Stomach smooth muscle (tissue), 2 donors: ENCODE measurements around the gene RGS19.
A peak's percentile ranks its signal among the peaks of the same experiment; 100 is the strongest.

Experiments
- H3K27ac ChIP-seq: one replicate; pipeline ENCODE4 v1.7.0; 2013; ENCODE audit warnings: mild to moderate bottlenecking, low read length, inconsistent platforms
- H3K27me3 ChIP-seq, 2 donors: one replicate each; pipeline ENCODE4 v1.7.0; 2013; ENCODE audit warnings: low read length in 2 of 2; ENCODE audit not compliant: insufficient read depth in 2 of 2, control insufficient read depth in 1 of 2
- H3K36me3 ChIP-seq, 2 donors: one replicate each; pipeline ENCODE4 v1.7.0; 2013; ENCODE audit warnings: low read length in 2 of 2; ENCODE audit not compliant: control insufficient read depth in 2 of 2, insufficient read depth in 2 of 2
- H3K4me1 ChIP-seq: one replicate; pipeline ENCODE4 v1.7.0; 2013; ENCODE audit warnings: low read length; ENCODE audit not compliant: control insufficient read depth, insufficient read depth
- H3K4me3 ChIP-seq, 2 donors: one replicate each; pipeline ENCODE4 v1.7.0; 2013; ENCODE audit warnings: low read length in 2 of 2
- H3K9ac ChIP-seq, 2 donors: one replicate each; pipeline ENCODE4 v1.7.0; 2013; ENCODE audit warnings: low read length in 2 of 2, mild to moderate bottlenecking in 1 of 2
- H3K9me3 ChIP-seq, 2 donors: one replicate each; pipeline ENCODE4 v1.7.0; 2013; ENCODE audit warnings: low read length in 2 of 2; ENCODE audit not compliant: control insufficient read depth in 2 of 2
- donor health status: healthy.
- donor health status: Pancreatic carcinoma.

The RGS19 gene

GRCh38 chr20:64067005-64067632, 12.2 kb downstream of the RGS19 start:
- Histone ChIP-seq H3K27ac (no peak overlapping the region), H3K9me3 (no peaks in the 10 kb centered on the region), H3K36me3 (no peaks in the 10 kb centered on the region), H3K27me3 (no peaks in the 10 kb centered on the region), H3K9ac (no peak overlapping the region), H3K4me1 (peaks cover 26% of the 10 kb centered on the region), H3K4me3 (no peak overlapping the region)

- Histone ChIP-seq H3K9ac (no peak overlapping the region), H3K4me1 (peaks cover 27% of the 10 kb centered on the region), H3K27me3 (no peaks in the 10 kb centered on the region)
Measured at GRCh38 chr20:64065974-64066343, 13.4 kb downstream of the RGS19 start.

GRCh38 chr20:64065062-64065973, 14.0 kb downstream of the RGS19 start:
- H3K27me3 ChIP-seq = no peaks in the 10 kb centered on the region
- H3K4me1 ChIP-seq = peaks cover 27% of the 10 kb centered on the region
- H3K9me3 ChIP-seq = no peaks in the 10 kb centered on the region
- H3K27ac ChIP-seq = no peak overlapping the region
- H3K9ac ChIP-seq = no peak overlapping the region
- no peaks in the 10 kb centered on the region for H3K36me3 ChIP-seq
- no peak overlapping the region for H3K4me3 ChIP-seq

More at GRCh38 chr20:64065974-64066343, 13.4 kb downstream of the RGS19 start:
- no peak overlapping the region for H3K4me3 ChIP-seq
- H3K9me3 ChIP-seq = no peaks in the 10 kb centered on the region
- no peaks in the 10 kb centered on the region for H3K36me3 ChIP-seq
- H3K27ac ChIP-seq = no peak overlapping the region

- Histone ChIP-seq H3K27me3 (no peaks in the 10 kb centered on the region), H3K36me3 (no peaks in the 10 kb centered on the region), H3K27ac (peak overlapping the region; percentile 24), H3K4me3 (peak overlapping the region; percentile 83 to 87), H3K9ac (peak overlapping the region; percentile 71 to 75), H3K4me1 (peaks cover 27% of the 10 kb centered on the region), H3K9me3 (no peaks in the 10 kb centered on the region)
Measured at GRCh38 chr20:64064145-64064698, 15.1 kb downstream of the RGS19 start.

- Histone ChIP-seq H3K27me3 (no peaks in the 10 kb centered on the region), H3K4me3 (peak overlapping the region; percentile 83 to 87), H3K9ac (peak overlapping the region; percentile 71 to 75), H3K36me3 (no peaks in the 10 kb centered on the region), H3K27ac (peak overlapping the region; percentile 24), H3K9me3 (no peaks in the 10 kb centered on the region), H3K4me1 (peaks cover 27% of the 10 kb centered on the region)
Measured at GRCh38 chr20:64063389-64064144, 15.8 kb downstream of the RGS19 start.

GRCh38 chr20:64062596-64063388, 16.5 kb downstream of the RGS19 start, which contains the start of gene TCEA2:
Gene TCEA2 (plus strand): TSS chr20:64063198. CDS start chr20:64063313, 115 bp downstream.
- H3K27me3 ChIP-seq = peaks cover 2 to 3% of the 10 kb centered on the region in 2 donors
- peaks cover 29% of the 10 kb centered on the region for H3K4me1 ChIP-seq
- H3K27ac ChIP-seq = peak within 1 kb of the TSS; percentile 79
- H3K4me3 ChIP-seq = peak within 1 kb of the TSS; percentile 83 to 87
- H3K36me3 ChIP-seq = no peaks in the 10 kb centered on the region
- peak within 1 kb of the TSS; percentile 78 to 81 for H3K9ac ChIP-seq
- no peaks in the 10 kb centered on the region for H3K9me3 ChIP-seq

GRCh38 chr20:64062276-64062595, 17.1 kb downstream of the RGS19 start:
- Histone ChIP-seq H3K9me3 (no peaks in the 10 kb centered on the region), H3K27me3 (peaks cover 3% of the 10 kb centered on the region in 2 donors), H3K9ac (peak overlapping the region; percentile 78 to 81), H3K4me1 (peaks cover 29% of the 10 kb centered on the region), H3K4me3 (peak overlapping the region; percentile 83 to 87), H3K36me3 (no peaks in the 10 kb centered on the region), H3K27ac (peak overlapping the region; percentile 79)

GRCh38 chr20:64058536-64058935, 20.8 kb downstream of the RGS19 start:
- no peak overlapping the region for H3K4me3 ChIP-seq
- H3K36me3 ChIP-seq = no peaks in the 10 kb centered on the region
- H3K9ac ChIP-seq = no peak overlapping the region
- peaks cover 12% of the 10 kb centered on the region for H3K4me1 ChIP-seq
- no peak overlapping the region for H3K27ac ChIP-seq
- H3K9me3 ChIP-seq = no peaks in the 10 kb centered on the region
- H3K27me3 ChIP-seq = peaks cover 12 to 16% of the 10 kb centered on the region in 2 donors

GRCh38 chr20:64057628-64058498, 21.5 kb downstream of the RGS19 start:
- Histone ChIP-seq H3K27ac (no peak overlapping the region), H3K9ac (no peak overlapping the region), H3K4me3 (peak overlapping the region in 1 of 2 donors; percentile 15), H3K9me3 (no peaks in the 10 kb centered on the region), H3K36me3 (no peaks in the 10 kb centered on the region), H3K4me1 (peaks cover 13% of the 10 kb centered on the region), H3K27me3 (peaks cover 16 to 17% of the 10 kb centered on the region in 2 donors)
